ENCODE measurements around the gene MMP24. TPM values are rescaled to one million over a fixed set of nuclear protein-coding genes. Genes with fewer than 3 reads are reported as not detected.
"Not testable (repeated sequence)": the region's sequence is repeated elsewhere in the genome, so short reads cannot be mapped to it uniquely, and the experiment has no call there.

The MMP24 gene
- total RNA-seq, 2 experiments from 2014 or later = not detected

DNA sequence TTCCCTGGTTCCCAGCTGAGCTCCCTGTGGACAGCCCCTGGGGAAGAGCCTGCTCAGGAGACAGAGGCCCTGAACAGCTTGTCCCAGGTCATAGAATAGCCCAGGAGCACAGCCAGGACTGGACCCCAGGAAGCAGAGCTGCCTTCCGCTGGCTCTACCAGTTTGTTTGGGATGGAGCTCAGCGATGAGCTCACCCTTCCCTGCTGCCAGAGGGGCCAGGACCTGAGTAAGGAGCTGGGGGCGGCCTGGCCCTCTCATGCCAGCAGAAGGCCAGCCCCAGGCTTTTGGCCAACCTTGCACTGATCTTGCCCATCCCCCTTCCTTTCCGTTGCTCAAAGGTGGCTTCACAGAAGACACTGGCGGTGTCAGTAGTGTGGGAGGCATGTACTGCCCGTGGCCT, 33.9 kb downstream of the MMP24 start:
- Mint-ChIP-seq H3K9me3 (no peaks in the 10 kb centered on the region), H3K27me3 (no peaks in the 10 kb centered on the region), H3K36me3 (ENCODE audit: low read depth) (peaks cover 45% of the 10 kb centered on the region), H3K27ac (no peak overlapping the region), H3K4me3 (no peak overlapping the region), H3K4me1 (ENCODE audit: low read depth) (peaks cover 5% of the 10 kb centered on the region)
- POLR2A ChIA-PET = interaction anchor here (1.4 kb wide), 1 partner anchor 12 kb away, joined by 3 read pairs; no protein-coding TSS in a partner anchor
- Histone ChIP-seq H3K4me1 (ENCODE audit: insufficient read depth, low read length) (no peaks in the 10 kb centered on the region), H3K36me3 (ENCODE audit: insufficient read depth, low read length) (peaks cover 13% of the 10 kb centered on the region), H3K4me3 (ENCODE audit: low read length) (no peak overlapping the region), H3K9me3 (ENCODE audit: control insufficient read depth in 1 of 2, insufficient read depth in 1 of 2, low read length in 2 of 2) (no peaks in the 10 kb centered on the region), H3K27ac (ENCODE audit: low read depth in 1 of 2, low read length in 2 of 2) (no peak overlapping the region), H3K27me3 (ENCODE audit: control insufficient read depth in 1 of 2, insufficient read depth in 2 of 2, low read length in 2 of 2) (no peaks in the 10 kb centered on the region)
- DNase-seq (no peak), ATAC-seq (ENCODE audit: poor library complexity) (no peak)
- intact Hi-C loops (cut with DNase I, micrococcal nuclease) = no loop called here
- CTCF ChIA-PET = no interaction called here
- TF ChIP-seq, protein P1, sequence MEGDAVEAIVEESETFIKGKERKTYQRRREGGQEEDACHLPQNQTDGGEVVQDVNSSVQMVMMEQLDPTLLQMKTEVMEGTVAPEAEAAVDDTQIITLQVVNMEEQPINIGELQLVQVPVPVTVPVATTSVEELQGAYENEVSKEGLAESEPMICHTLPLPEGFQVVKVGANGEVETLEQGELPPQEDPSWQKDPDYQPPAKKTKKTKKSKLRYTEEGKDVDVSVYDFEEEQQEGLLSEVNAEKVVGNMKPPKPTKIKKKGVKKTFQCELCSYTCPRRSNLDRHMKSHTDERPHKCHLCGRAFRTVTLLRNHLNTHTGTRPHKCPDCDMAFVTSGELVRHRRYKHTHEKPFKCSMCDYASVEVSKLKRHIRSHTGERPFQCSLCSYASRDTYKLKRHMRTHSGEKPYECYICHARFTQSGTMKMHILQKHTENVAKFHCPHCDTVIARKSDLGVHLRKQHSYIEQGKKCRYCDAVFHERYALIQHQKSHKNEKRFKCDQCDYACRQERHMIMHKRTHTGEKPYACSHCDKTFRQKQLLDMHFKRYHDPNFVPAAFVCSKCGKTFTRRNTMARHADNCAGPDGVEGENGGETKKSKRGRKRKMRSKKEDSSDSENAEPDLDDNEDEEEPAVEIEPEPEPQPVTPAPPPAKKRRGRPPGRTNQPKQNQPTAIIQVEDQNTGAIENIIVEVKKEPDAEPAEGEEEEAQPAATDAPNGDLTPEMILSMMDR (IDR thresholded peaks at IDR 0.05) = no peak

DNA sequence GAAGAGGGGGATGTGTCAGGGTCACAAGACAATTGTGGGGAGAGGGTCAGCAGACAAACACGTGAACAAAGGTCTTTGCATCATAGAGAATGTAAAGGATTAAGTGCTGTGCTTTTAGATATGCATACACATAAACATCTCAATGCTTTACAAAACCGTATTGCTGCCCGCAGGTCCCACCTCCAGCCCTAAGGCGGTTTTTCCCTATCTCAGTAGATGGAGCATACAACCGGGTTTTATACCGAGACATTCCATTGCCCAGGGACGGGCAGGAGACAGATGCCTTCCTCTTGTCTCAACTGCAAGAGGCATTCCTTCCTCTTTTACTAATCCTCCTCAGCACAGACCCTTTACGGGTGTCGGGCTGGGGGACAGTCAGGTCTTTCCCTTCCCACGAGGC, 35.8 kb downstream of the MMP24 start:
- intact Hi-C loops (cut with DNase I, micrococcal nuclease); ATAC-seq (ENCODE audit: poor library complexity); H3K4me1 ChIP-seq (ENCODE audit: insufficient read depth, low read length); POLR2A ChIA-PET; H3K27me3 Mint-ChIP-seq; H3K27ac ChIP-seq (ENCODE audit: low read depth in 1 of 2, low read length in 2 of 2); CTCF ChIA-PET; H3K4me1 Mint-ChIP-seq (ENCODE audit: low read depth); H3K9me3 Mint-ChIP-seq; H3K27me3 ChIP-seq (ENCODE audit: control insufficient read depth in 1 of 2, insufficient read depth in 2 of 2, low read length in 2 of 2); H3K4me3 ChIP-seq (ENCODE audit: low read length); H3K9me3 ChIP-seq (ENCODE audit: control insufficient read depth in 1 of 2, insufficient read depth in 1 of 2, low read length in 2 of 2); H3K4me3 Mint-ChIP-seq; DNase-seq; H3K27ac Mint-ChIP-seq: not testable (repeated sequence)
- H3K36me3 Mint-ChIP-seq (ENCODE audit: low read depth) = peaks cover 45% of the 10 kb centered on the region
- H3K36me3 ChIP-seq (ENCODE audit: insufficient read depth, low read length) = peaks cover 29% of the 10 kb centered on the region

DNA sequence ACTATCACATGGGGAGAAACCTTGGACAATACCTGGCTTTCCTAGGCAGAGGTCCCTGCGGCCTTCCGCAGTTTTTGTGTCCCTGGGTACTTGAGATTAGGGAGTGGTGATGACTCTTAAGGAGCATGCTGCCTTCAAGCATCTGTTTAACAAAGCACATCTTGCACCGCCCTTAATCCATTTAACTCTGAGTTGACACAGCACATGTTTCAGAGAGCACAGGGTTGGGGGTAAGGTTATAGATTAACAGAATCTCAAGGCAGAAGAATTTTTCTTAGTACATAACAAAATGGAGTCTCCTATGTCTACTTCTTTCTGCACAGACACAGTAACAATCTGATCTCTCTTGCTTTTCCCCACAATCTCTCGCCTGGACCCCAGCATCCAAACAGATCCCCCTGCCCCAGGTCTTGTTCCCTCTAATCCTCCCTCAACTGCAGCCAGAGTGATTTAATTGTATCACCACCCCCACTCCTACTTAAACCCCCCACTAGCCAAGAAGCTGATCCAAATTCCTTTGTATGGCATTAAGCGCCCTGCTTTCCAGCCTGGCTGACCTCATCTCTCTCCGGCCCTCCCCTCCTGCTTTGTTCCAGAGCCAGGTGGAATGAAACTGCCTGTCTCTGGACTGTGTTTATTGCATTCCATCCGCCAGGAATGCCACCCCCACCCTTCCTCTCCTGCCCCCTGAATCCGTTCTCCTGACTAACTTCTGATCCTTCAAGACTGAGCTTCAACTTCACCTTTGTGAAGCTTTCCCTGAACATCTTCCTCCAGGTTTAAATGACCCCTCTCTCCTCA, 36.4 kb downstream of the MMP24 start:
- H3K27ac ChIP-seq (ENCODE audit: low read depth in 1 of 2, low read length in 2 of 2); H3K4me3 Mint-ChIP-seq; H3K4me1 ChIP-seq (ENCODE audit: insufficient read depth, low read length); ATAC-seq (ENCODE audit: poor library complexity); DNase-seq; H3K4me1 Mint-ChIP-seq (ENCODE audit: low read depth); intact Hi-C loops (cut with DNase I, micrococcal nuclease); H3K27me3 ChIP-seq (ENCODE audit: control insufficient read depth in 1 of 2, insufficient read depth in 2 of 2, low read length in 2 of 2); H3K9me3 ChIP-seq (ENCODE audit: control insufficient read depth in 1 of 2, insufficient read depth in 1 of 2, low read length in 2 of 2); H3K4me3 ChIP-seq (ENCODE audit: low read length); H3K9me3 Mint-ChIP-seq; H3K27ac Mint-ChIP-seq; CTCF ChIA-PET; H3K27me3 Mint-ChIP-seq: not testable (repeated sequence)
- H3K36me3 Mint-ChIP-seq (ENCODE audit: low read depth) = peaks cover 48% of the 10 kb centered on the region
- H3K36me3 ChIP-seq (ENCODE audit: insufficient read depth, low read length) = peaks cover 34% of the 10 kb centered on the region
- POLR2A ChIA-PET = interaction anchor here (0.6 to 0.9 kb wide), 2 partner anchors 15 to 20 kb away, joined by 3 read pairs; partner anchors contain the start of gene MMP24OS

DNA sequence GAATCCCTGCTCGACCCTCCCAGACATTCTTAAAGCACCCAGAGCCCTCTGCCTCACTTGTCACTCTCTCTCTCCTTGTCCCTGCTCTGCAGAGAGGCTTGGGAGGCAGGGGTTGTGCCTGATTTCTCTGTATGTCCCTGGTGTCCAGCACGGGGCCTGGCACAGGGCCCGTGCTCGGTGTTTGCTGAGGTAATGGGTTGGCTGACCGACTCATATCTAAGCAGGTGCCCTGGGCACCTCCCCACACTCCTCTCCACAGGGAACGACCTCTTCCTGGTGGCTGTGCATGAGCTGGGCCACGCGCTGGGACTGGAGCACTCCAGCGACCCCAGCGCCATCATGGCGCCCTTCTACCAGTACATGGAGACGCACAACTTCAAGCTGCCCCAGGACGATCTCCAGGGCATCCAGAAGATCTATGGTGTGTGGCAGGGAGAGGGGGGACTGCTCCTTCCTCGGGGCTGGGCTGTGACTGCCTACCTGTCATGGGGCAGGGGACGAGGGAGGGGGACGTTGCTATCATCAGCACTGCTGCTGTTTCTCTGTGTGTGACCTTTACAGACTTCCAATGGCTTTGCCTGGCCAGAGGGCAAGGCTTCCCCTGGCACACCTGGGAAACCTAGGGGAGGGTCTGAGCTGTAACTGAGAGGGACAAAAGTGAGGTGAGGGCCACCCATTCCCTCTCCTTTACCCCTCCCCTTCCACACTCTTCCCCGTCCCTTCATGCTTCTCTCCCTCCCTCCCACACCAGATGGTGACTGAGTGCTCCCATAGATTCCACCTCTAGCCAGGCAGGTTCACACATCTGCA, 37.2 kb downstream of the MMP24 start:
- ChIA-PET CTCF (interaction anchor here (1.4 kb wide), 1 partner anchor 26 kb away, joined by 5 read pairs; no protein-coding TSS in a partner anchor), POLR2A (interaction anchor here (0.6 to 0.9 kb wide), 2 partner anchors 14 to 20 kb away, joined by 3 read pairs; partner anchors contain the start of gene MMP24OS)
- Histone ChIP-seq H3K4me1 (ENCODE audit: insufficient read depth, low read length) (no peaks in the 10 kb centered on the region), H3K9me3 (ENCODE audit: control insufficient read depth in 1 of 2, insufficient read depth in 1 of 2, low read length in 2 of 2) (no peaks in the 10 kb centered on the region), H3K27me3 (ENCODE audit: control insufficient read depth in 1 of 2, insufficient read depth in 2 of 2, low read length in 2 of 2) (no peaks in the 10 kb centered on the region), H3K27ac (ENCODE audit: low read depth in 1 of 2, low read length in 2 of 2) (no peak overlapping the region), H3K36me3 (ENCODE audit: insufficient read depth, low read length) (peaks cover 40% of the 10 kb centered on the region), H3K4me3 (ENCODE audit: low read length) (no peak overlapping the region)
- peaks cover 49% of the 10 kb centered on the region for H3K36me3 Mint-ChIP-seq (ENCODE audit: low read depth)
- TF ChIP-seq, protein P1 (IDR thresholded peaks at IDR 0.05) = no peak
- DNase-seq = no peak
- no peak for ATAC-seq (ENCODE audit: poor library complexity)
- no peak overlapping the region for H3K27ac Mint-ChIP-seq
- no peak overlapping the region for H3K4me3 Mint-ChIP-seq
- H3K4me1 Mint-ChIP-seq (ENCODE audit: low read depth) = peaks cover 9% of the 10 kb centered on the region
- H3K9me3 Mint-ChIP-seq = no peaks in the 10 kb centered on the region
- intact Hi-C loops (cut with DNase I, micrococcal nuclease) = no loop called here
- H3K27me3 Mint-ChIP-seq = no peaks in the 10 kb centered on the region

Data from CD4-positive, alpha-beta T cell (primary cell).